Trophoblast cell (in vitro differentiated cells and primary cell): ENCODE results near the gene SORCS1.

ENCODE experiments used
- DNase-seq, 2 donors: peaks; one replicate each; pipeline ENCODE4 v3.0.0-alpha.2; 2016
- H2AFZ ChIP-seq: 2 replicates; pipeline ENCODE4 v1.6.1; 2013; ENCODE audit warnings: low read length, moderate library complexity, mild to moderate bottlenecking; ENCODE audit not compliant: insufficient read depth, poor library complexity
- H2AK5ac ChIP-seq: 2 replicates; pipeline ENCODE4 v1.6.1; 2013; ENCODE audit warnings: mild to moderate bottlenecking, low read length
- H2BK120ac ChIP-seq: 2 replicates; pipeline ENCODE4 v1.6.1; 2013; ENCODE audit warnings: low read length, mild to moderate bottlenecking, moderate library complexity; ENCODE audit not compliant: insufficient read depth, poor library complexity
- H2BK12ac ChIP-seq: 2 replicates; pipeline ENCODE4 v1.6.1; 2013; ENCODE audit warnings: mild to moderate bottlenecking, low read length, moderate library complexity
- H2BK5ac ChIP-seq: 2 replicates; pipeline ENCODE4 v1.6.1; 2013; ENCODE audit warnings: low read length, low read depth, moderate library complexity, mild to moderate bottlenecking; ENCODE audit not compliant: poor library complexity
- H3K14ac ChIP-seq: 2 replicates; pipeline ENCODE4 v1.6.1; 2013; ENCODE audit warnings: mild to moderate bottlenecking, low read length
- H3K18ac ChIP-seq: 2 replicates; pipeline ENCODE4 v1.6.1; 2013; ENCODE audit warnings: mild to moderate bottlenecking, low read length
- H3K23ac ChIP-seq: 2 replicates; pipeline ENCODE4 v1.6.1; 2013; ENCODE audit warnings: low read length
- H3K27ac ChIP-seq: 2 replicates; pipeline ENCODE4 v1.5.1; 2013; ENCODE audit warnings: low read depth, mild to moderate bottlenecking, inconsistent platforms, low read length, moderate library complexity
- H3K27me3 ChIP-seq: 2 replicates; pipeline ENCODE4 v1.6.1; 2013; ENCODE audit warnings: inconsistent platforms, mild to moderate bottlenecking, low read length, moderate library complexity; ENCODE audit not compliant: insufficient read depth
- H3K36me3 ChIP-seq, 2 experiments: 1 replicate in 1 of 2; 2 replicates in 1 of 2; pipeline ENCODE4 v1.6.1; 2013; ENCODE audit warnings: low read length in 2 of 2, mild to moderate bottlenecking in 2 of 2, moderate library complexity in 1 of 2; ENCODE audit not compliant: insufficient read depth in 2 of 2, control insufficient read depth in 1 of 2
- H3K4ac ChIP-seq: 2 replicates; pipeline ENCODE4 v1.6.1; 2013; ENCODE audit warnings: low read depth, mild to moderate bottlenecking, low read length, moderate library complexity
- H3K4me1 ChIP-seq, 2 experiments: 1 replicate in 1 of 2; 2 replicates in 1 of 2; pipeline ENCODE4 v1.6.1; 2013; ENCODE audit warnings: low read length in 2 of 2, mild to moderate bottlenecking in 2 of 2, moderate library complexity in 1 of 2; ENCODE audit not compliant: insufficient read depth in 2 of 2, control insufficient read depth in 1 of 2
- H3K4me2 ChIP-seq: 2 replicates; pipeline ENCODE4 v1.6.1; 2013; ENCODE audit warnings: inconsistent platforms, mild to moderate bottlenecking, low read length, moderate library complexity
- H3K4me3 ChIP-seq: 2 replicates; pipeline ENCODE4 v1.5.1; 2013; ENCODE audit warnings: mild to moderate bottlenecking, low read depth, low read length, inconsistent platforms
- H3K79me1 ChIP-seq: one replicate; pipeline ENCODE4 v1.6.1; 2013; ENCODE audit warnings: low read length
- H3K79me2 ChIP-seq: 2 replicates; pipeline ENCODE4 v1.6.1; 2013; ENCODE audit warnings: low read length, mild to moderate bottlenecking; ENCODE audit not compliant: control insufficient read depth, insufficient read depth, poor library complexity
- H3K9ac ChIP-seq: 2 replicates; pipeline ENCODE4 v1.6.1; 2013; ENCODE audit warnings: mild to moderate bottlenecking, low read length
- H3K9me3 ChIP-seq: 2 replicates; pipeline ENCODE4 v1.6.1; 2013; ENCODE audit warnings: low read depth, mild to moderate bottlenecking, control low read depth, inconsistent platforms, low read length; ENCODE audit not compliant: insufficient read depth
- H4K12ac ChIP-seq: 2 replicates; pipeline ENCODE4 v1.6.1; 2013; ENCODE audit warnings: low read depth, mild to moderate bottlenecking, low read length, moderate library complexity
- H4K8ac ChIP-seq: 2 replicates; pipeline ENCODE4 v1.6.1; 2013; ENCODE audit warnings: low read depth, mild to moderate bottlenecking, low read length, moderate library complexity
- H4K91ac ChIP-seq: one replicate; pipeline ENCODE4 v1.6.1; 2013; ENCODE audit warnings: low read depth, mild to moderate bottlenecking, low read length, moderate library complexity
- WGBS: extraction: QIAGEN DNeasy Blood & Tissue Kit; methylation state at CpG from one replicate; pipeline ENCODE4 v1.1.7; 2013; ENCODE audit warnings: missing lambda C conversion rate; ENCODE audit not compliant: insufficient read length, insufficient coverage; ENCODE audit errors: extremely low coverage; 5-methylcytosine and 5-hydroxymethylcytosine counted together

The SORCS1 gene

GRCh38 chr10:106908225-106908624 lies 256.3 kb downstream of the SORCS1 start:
- Histone ChIP-seq H3K9me3 (no peaks in the 10 kb centered on the region), H3K27me3 (no peaks in the 10 kb centered on the region), H2AFZ (no peak overlapping the region), H3K14ac (no peak overlapping the region), H4K91ac (no peak overlapping the region), H3K79me1 (no peaks in the 10 kb centered on the region), H3K4me1 (no peaks in the 10 kb centered on the region), H3K4ac (no peak overlapping the region), H2BK12ac (no peak overlapping the region), H3K36me3 (no peaks in the 10 kb centered on the region), H3K27ac (no peak overlapping the region), H4K8ac (no peak overlapping the region), H2AK5ac (no peak overlapping the region), H3K4me2 (no peak overlapping the region), H3K18ac (no peak overlapping the region), H3K23ac (no peak overlapping the region), H3K79me2 (no peaks in the 10 kb centered on the region), H3K9ac (no peak overlapping the region), H2BK5ac (no peak overlapping the region), H3K4me3 (no peak overlapping the region), H4K12ac (no peak overlapping the region), H2BK120ac (no peak overlapping the region)
- no peak for DNase-seq
- WGBS: no CpG with 5 or more reads among the region's 6 CpGs

- H3K14ac ChIP-seq: no peak overlapping the region
- no peak overlapping the region for H3K23ac ChIP-seq
- no peak overlapping the region for H2AK5ac ChIP-seq
- no peaks in the 10 kb centered on the region for H3K79me1 ChIP-seq
- no peaks in the 10 kb centered on the region for H3K79me2 ChIP-seq
- no peak overlapping the region for H2BK12ac ChIP-seq
- no peaks in the 10 kb centered on the region for H3K36me3 ChIP-seq
- no peak overlapping the region for H3K18ac ChIP-seq
- H3K4me2 ChIP-seq: no peak overlapping the region
- H3K4ac ChIP-seq: no peak overlapping the region
- no peak overlapping the region for H4K12ac ChIP-seq
- no peaks in the 10 kb centered on the region for H3K4me1 ChIP-seq
- WGBS: no CpG with 5 or more reads among the region's 1 CpG
- no peak overlapping the region for H3K4me3 ChIP-seq
- H3K27ac ChIP-seq: no peak overlapping the region
- H3K9ac ChIP-seq: no peak overlapping the region
- no peaks in the 10 kb centered on the region for H3K27me3 ChIP-seq
- H4K8ac ChIP-seq: no peak overlapping the region
- no peak overlapping the region for H2BK120ac ChIP-seq
- H2BK5ac ChIP-seq: no peak overlapping the region
- no peak overlapping the region for H4K91ac ChIP-seq
- no peak overlapping the region for H2AFZ ChIP-seq
- H3K9me3 ChIP-seq: no peaks in the 10 kb centered on the region
- DNase-seq: no peak
Observed at GRCh38 chr10:106904209-106904608, 260.3 kb downstream of the SORCS1 start.

GRCh38 chr10:106903180-106903579 lies 261.3 kb downstream of the SORCS1 start:
- H3K79me2 ChIP-seq: no peaks in the 10 kb centered on the region
- no peak overlapping the region for H4K8ac ChIP-seq
- no peak overlapping the region for H3K9ac ChIP-seq
- H3K27ac ChIP-seq: no peak overlapping the region
- no peak overlapping the region for H3K18ac ChIP-seq
- no peak overlapping the region for H4K91ac ChIP-seq
- H3K14ac ChIP-seq: no peak overlapping the region
- H3K36me3 ChIP-seq: no peaks in the 10 kb centered on the region
- H3K4ac ChIP-seq: no peak overlapping the region
- H4K12ac ChIP-seq: no peak overlapping the region
- no peak overlapping the region for H3K4me2 ChIP-seq
- no peaks in the 10 kb centered on the region for H3K79me1 ChIP-seq
- no CpG with 5 or more reads among the region's 2 CpGs for WGBS
- no peak overlapping the region for H2BK5ac ChIP-seq
- no peaks in the 10 kb centered on the region for H3K27me3 ChIP-seq
- H3K23ac ChIP-seq: no peak overlapping the region
- H3K4me1 ChIP-seq: no peaks in the 10 kb centered on the region
- H2AFZ ChIP-seq: no peak overlapping the region
- no peak for DNase-seq
- no peak overlapping the region for H2BK12ac ChIP-seq
- H2AK5ac ChIP-seq: no peak overlapping the region
- no peak overlapping the region for H2BK120ac ChIP-seq
- no peak overlapping the region for H3K4me3 ChIP-seq
- H3K9me3 ChIP-seq: no peaks in the 10 kb centered on the region

- Histone ChIP-seq H3K23ac (no peak overlapping the region), H2BK12ac (no peak overlapping the region), H2AFZ (no peak overlapping the region), H3K27me3 (no peaks in the 10 kb centered on the region), H3K4me2 (no peak overlapping the region), H3K14ac (no peak overlapping the region), H3K4me1 (no peaks in the 10 kb centered on the region), H3K79me2 (no peaks in the 10 kb centered on the region), H3K79me1 (no peaks in the 10 kb centered on the region), H3K4ac (no peak overlapping the region), H2AK5ac (no peak overlapping the region), H4K91ac (no peak overlapping the region), H2BK5ac (no peak overlapping the region), H3K18ac (no peak overlapping the region), H3K4me3 (no peak overlapping the region), H2BK120ac (no peak overlapping the region), H3K9me3 (no peaks in the 10 kb centered on the region), H3K9ac (no peak overlapping the region), H4K8ac (no peak overlapping the region), H3K27ac (no peak overlapping the region), H3K36me3 (no peaks in the 10 kb centered on the region), H4K12ac (no peak overlapping the region)
- DNase-seq: no peak
- WGBS: no CpG with 5 or more reads among the region's 7 CpGs
Observed at GRCh38 chr10:106900016-106900652, 264.4 kb downstream of the SORCS1 start.
